ENCODE data around the gene MPHOSPH6.

DNA sequence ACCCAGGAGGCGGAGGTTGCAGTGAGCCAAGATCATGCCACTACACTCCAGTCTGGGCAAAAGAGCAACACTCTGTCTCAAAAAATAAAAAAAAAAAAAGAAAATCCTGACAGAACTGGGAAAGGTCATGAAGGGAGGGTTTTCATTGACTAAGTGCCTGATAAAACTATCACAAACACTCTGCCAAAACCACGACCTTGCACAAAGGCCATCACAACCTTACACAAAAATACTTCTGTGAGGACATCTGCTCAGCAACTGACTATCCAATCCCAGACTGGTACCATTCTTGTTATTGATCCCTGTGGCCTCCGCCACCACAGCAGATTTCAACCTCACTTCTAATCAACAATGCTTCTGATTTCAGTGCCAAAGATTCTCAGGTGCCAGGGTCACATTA, 40.1 kb downstream of the MPHOSPH6 start:
- TF ChIP-seq, protein P1, sequence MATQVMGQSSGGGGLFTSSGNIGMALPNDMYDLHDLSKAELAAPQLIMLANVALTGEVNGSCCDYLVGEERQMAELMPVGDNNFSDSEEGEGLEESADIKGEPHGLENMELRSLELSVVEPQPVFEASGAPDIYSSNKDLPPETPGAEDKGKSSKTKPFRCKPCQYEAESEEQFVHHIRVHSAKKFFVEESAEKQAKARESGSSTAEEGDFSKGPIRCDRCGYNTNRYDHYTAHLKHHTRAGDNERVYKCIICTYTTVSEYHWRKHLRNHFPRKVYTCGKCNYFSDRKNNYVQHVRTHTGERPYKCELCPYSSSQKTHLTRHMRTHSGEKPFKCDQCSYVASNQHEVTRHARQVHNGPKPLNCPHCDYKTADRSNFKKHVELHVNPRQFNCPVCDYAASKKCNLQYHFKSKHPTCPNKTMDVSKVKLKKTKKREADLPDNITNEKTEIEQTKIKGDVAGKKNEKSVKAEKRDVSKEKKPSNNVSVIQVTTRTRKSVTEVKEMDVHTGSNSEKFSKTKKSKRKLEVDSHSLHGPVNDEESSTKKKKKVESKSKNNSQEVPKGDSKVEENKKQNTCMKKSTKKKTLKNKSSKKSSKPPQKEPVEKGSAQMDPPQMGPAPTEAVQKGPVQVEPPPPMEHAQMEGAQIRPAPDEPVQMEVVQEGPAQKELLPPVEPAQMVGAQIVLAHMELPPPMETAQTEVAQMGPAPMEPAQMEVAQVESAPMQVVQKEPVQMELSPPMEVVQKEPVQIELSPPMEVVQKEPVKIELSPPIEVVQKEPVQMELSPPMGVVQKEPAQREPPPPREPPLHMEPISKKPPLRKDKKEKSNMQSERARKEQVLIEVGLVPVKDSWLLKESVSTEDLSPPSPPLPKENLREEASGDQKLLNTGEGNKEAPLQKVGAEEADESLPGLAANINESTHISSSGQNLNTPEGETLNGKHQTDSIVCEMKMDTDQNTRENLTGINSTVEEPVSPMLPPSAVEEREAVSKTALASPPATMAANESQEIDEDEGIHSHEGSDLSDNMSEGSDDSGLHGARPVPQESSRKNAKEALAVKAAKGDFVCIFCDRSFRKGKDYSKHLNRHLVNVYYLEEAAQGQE (IDR thresholded peaks at IDR 0.05; ENCODE audit: low read depth), result no peak
- TF ChIP-seq CEBPB (IDR thresholded peaks at IDR 0.05) (no peak), EP300 (IDR thresholded peaks at IDR 0.05; ENCODE audit: borderline replicate concordance) (no peak), RAD21 (IDR thresholded peaks at IDR 0.05; ENCODE audit: low read depth) (no peak), FOXM1 (IDR thresholded peaks at IDR 0.05; ENCODE audit: borderline replicate concordance, low read depth) (no peak), NFIC (IDR thresholded peaks at IDR 0.05) (no peak), TCF12 (IDR thresholded peaks at IDR 0.05; ENCODE audit: low read depth) (no peak), CREB1 (IDR thresholded peaks at IDR 0.05; ENCODE audit: low read depth) (no peak), YY1 (IDR thresholded peaks at IDR 0.05; ENCODE audit: low read depth) (no peak), TAF1 (IDR thresholded peaks at IDR 0.05; ENCODE audit: low read depth) (no peak), TEAD4 (IDR thresholded peaks at IDR 0.05) (no peak), ZBTB7A (IDR thresholded peaks at IDR 0.05; ENCODE audit: low read depth) (no peak)
- TF ChIP-seq, protein P2, sequence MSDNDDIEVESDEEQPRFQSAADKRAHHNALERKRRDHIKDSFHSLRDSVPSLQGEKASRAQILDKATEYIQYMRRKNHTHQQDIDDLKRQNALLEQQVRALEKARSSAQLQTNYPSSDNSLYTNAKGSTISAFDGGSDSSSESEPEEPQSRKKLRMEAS (IDR thresholded peaks at IDR 0.05), result no peak

Measured in Ishikawa (cell line).